Measurements from ENCODE around the gene MASP2.

DNA sequence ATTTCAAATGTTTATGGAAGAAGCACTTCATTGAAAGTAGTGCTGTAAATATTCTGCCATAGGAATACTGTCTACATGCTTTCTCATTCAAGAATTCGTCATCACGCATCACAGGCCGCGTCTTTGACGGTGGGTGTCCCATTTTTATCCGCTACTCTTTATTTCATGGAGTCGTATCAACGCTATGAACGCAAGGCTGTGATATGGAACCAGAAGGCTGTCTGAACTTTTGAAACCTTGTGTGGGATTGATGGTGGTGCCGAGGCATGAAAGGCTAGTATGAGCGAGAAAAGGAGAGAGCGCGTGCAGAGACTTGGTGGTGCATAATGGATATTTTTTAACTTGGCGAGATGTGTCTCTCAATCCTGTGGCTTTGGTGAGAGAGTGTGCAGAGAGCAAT, 23.8 kb downstream of the MASP2 start:
- TF ChIP-seq, protein P1, sequence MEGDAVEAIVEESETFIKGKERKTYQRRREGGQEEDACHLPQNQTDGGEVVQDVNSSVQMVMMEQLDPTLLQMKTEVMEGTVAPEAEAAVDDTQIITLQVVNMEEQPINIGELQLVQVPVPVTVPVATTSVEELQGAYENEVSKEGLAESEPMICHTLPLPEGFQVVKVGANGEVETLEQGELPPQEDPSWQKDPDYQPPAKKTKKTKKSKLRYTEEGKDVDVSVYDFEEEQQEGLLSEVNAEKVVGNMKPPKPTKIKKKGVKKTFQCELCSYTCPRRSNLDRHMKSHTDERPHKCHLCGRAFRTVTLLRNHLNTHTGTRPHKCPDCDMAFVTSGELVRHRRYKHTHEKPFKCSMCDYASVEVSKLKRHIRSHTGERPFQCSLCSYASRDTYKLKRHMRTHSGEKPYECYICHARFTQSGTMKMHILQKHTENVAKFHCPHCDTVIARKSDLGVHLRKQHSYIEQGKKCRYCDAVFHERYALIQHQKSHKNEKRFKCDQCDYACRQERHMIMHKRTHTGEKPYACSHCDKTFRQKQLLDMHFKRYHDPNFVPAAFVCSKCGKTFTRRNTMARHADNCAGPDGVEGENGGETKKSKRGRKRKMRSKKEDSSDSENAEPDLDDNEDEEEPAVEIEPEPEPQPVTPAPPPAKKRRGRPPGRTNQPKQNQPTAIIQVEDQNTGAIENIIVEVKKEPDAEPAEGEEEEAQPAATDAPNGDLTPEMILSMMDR (IDR thresholded peaks at IDR 0.05), result no peak
- TF ChIP-seq POLR2A (IDR thresholded peaks at IDR 0.05), result no peak
